ENCODE data around the gene PTMS. TPM values are rescaled to one million over a fixed set of nuclear protein-coding genes. Genes with fewer than 3 reads are reported as not detected.

PTMS gene
- total and polyA plus RNA-seq, 9 of the 15 experiments (the other 6 are each of a cell fraction or from before 2014, with no cell fraction given) = 5.1 to 287 (median 78.5) TPM

- no peak for TF ChIP-seq ZNF512 (tag; IDR thresholded peaks at IDR 0.05)
- no peak for TF ChIP-seq RHOXF2B (CRISPR knock-in tag; conservative IDR thresholded peaks at IDR 0.05)
Observed at GRCh38 chr12:6716874-6717437, 49.2 kb upstream of the PTMS start (continued).

GRCh38 chr12:6722863-6723262 is 43.3 kb upstream of the PTMS start:
- FAIRE-seq = peak; percentile 40
- WGBS (ENCODE audit: insufficient coverage, low coverage, missing lambda C conversion rate) = 10% methylated on average over 3 of the region's 3 CpGs
- H3K79me2 ChIP-seq (ENCODE audit: control insufficient read depth, insufficient read depth, low read length) = peaks cover 13% of the 10 kb centered on the region
- H3K4me3 ChIP-seq = peak overlapping the region; percentile 54; the same call in 1 of the 2 replicates
- BruUV-seq (replicated peaks) = no TSS peak
- ChIA-PET POLR2A (interaction anchor here (0.9 to 2.9 kb wide), 6 partner anchors 10 to 51 kb away, joined by 3 to 12 read pairs (median 3); partner anchors contain the start of gene ZNF384), CTCF (ENCODE audit: low intra/inter-chr PET ratio) (interaction anchor here (0.7 kb wide), 1 partner anchor 30 kb away, joined by 3 read pairs; no protein-coding TSS in a partner anchor)
- H3K27ac ChIP-seq (ENCODE audit: extremely low read depth, low read depth, low read length) = peak overlapping the region; percentile 88; the same call in 2 of the 3 replicates
- no peaks in the 10 kb centered on the region for H3K9me3 ChIP-seq (replicated peaks; ENCODE audit: control insufficient read depth, insufficient read depth, low read depth, low read length)
- DNase-seq (ENCODE audit: extremely low read depth in 1 of 4, low spot score in 3 of 4) = peak in 2 of 4 experiments; percentile 35 to 37
- peaks cover 10 to 25% of the 10 kb centered on the region in 2 experiments; a peak in 4 of 5 replicates for H3K4me1 ChIP-seq (replicated peaks in 1 of 2; ENCODE audit: control insufficient read depth in 2 of 2, insufficient read depth in 2 of 2, low read length in 2 of 2)
- no peaks in the 10 kb centered on the region for H4K20me1 ChIP-seq (replicated peaks; ENCODE audit: control insufficient read depth, insufficient read depth, low read length)
- H2AFZ ChIP-seq (ENCODE audit: low read depth, low read length) = peak overlapping the region; percentile 65
- H3K36me3 ChIP-seq (ENCODE audit: control insufficient read depth, insufficient read depth, low read length) = peaks cover 4% of the 10 kb centered on the region; the same call in 1 of the 3 replicates
- no peaks in the 10 kb centered on the region for H3K9me1 ChIP-seq (ENCODE audit: control insufficient read depth, insufficient read depth, low read length)
- in situ Hi-C loops (cut with MboI) = no loop called here
- no peak for ATAC-seq
- H3K4me2 ChIP-seq (ENCODE audit: insufficient read depth, low read length) = peak overlapping the region; percentile 80
- intact Hi-C loops (cut with micrococcal nuclease) = loop anchor here (5.0 kb wide), 1 partner anchor 36 kb away; the partner anchor contains the start of gene ZNF384
- peak overlapping the region in 1 of 2 experiments; percentile 88; a peak in 2 of 4 replicates for H3K9ac ChIP-seq (ENCODE audit: insufficient read depth in 1 of 2, low read depth in 2 of 2, low read length in 2 of 2)
- no peaks in the 10 kb centered on the region for H3K27me3 ChIP-seq (ENCODE audit: control insufficient read depth in 2 of 2, insufficient read depth in 2 of 2, low read length in 2 of 2)
- TF ChIP-seq CBFA2T2 (conservative IDR thresholded peaks at IDR 0.05) (peak; percentile 48), FOSL1 (tag; conservative IDR thresholded peaks at IDR 0.05) (peak; percentile 43), TAL1 (IDR thresholded peaks at IDR 0.05) (peak; percentile 69), NR2C1 (IDR thresholded peaks at IDR 0.05) (no peak), NR2C1 (tag; IDR thresholded peaks at IDR 0.05) (0 out of 2 replicates have a peak, but pooled peaks have one; percentile 19), MLLT1 (IDR thresholded peaks at IDR 0.05) (0 out of 4 replicates have a peak, but pooled peaks of 1 of the 2 experiments have one; percentile 17), MTA2 (IDR thresholded peaks at IDR 0.05; ENCODE audit: low read depth) (0 out of 2 replicates have a peak, but pooled peaks have one; percentile 24), SMARCC2 (IDR thresholded peaks at IDR 0.05; ENCODE audit: low read depth) (0 out of 2 replicates have a peak, but pooled peaks have one; percentile 45), CBFA2T3 (IDR thresholded peaks at IDR 0.05) (peak; percentile 78), JUND (IDR thresholded peaks at IDR 0.05; ENCODE audit: borderline replicate concordance, low read depth, low read length) (0 out of 2 replicates have a peak, but pooled peaks have one; percentile 16), JUND (tag; IDR thresholded peaks at IDR 0.05; ENCODE audit: borderline replicate concordance, low read depth, low read length) (no peak), EHMT2 (IDR thresholded peaks at IDR 0.05) (0 out of 2 replicates have a peak, but pooled peaks have one; percentile 9), ZBTB5 (IDR thresholded peaks at IDR 0.05) (no peak), NFATC3 (IDR thresholded peaks at IDR 0.05) (0 out of 2 replicates have a peak, but pooled peaks have one; percentile 62), CEBPB (tag; IDR thresholded peaks at IDR 0.05) (peak; percentile 87)

Measured in K562 (cell line).